Chondrocyte (in vitro differentiated cells): ENCODE results near the gene RRAD. TPM values are rescaled to one million over a fixed set of nuclear protein-coding genes. Genes with fewer than 3 reads are reported as not detected.

Source experiments
- DNase-seq: peaks from one replicate; pipeline ENCODE4 v3.0.0; 2021; ENCODE audit warnings: mixed read lengths, low spot score
- H3K27ac Mint-ChIP-seq: one replicate; pipeline ENCODE4 v1.8.0; 2021; ENCODE audit warnings: mild to moderate bottlenecking, moderate library complexity, mixed read lengths; ENCODE audit not compliant: unreplicated experiment
- H3K27me3 Mint-ChIP-seq: 2 replicates; pipeline ENCODE4 v1.8.0; 2021; ENCODE audit warnings: low read depth, mixed read lengths
- H3K36me3 Mint-ChIP-seq: 2 replicates; pipeline ENCODE4 v1.8.0; 2021; ENCODE audit warnings: low read depth, mixed read lengths
- H3K4me1 Mint-ChIP-seq: 2 replicates; pipeline ENCODE4 v1.8.0; 2021; ENCODE audit warnings: low read depth, mild to moderate bottlenecking, mixed read lengths
- H3K4me3 Mint-ChIP-seq: one replicate; pipeline ENCODE4 v1.8.0; 2021; ENCODE audit warnings: mild to moderate bottlenecking, moderate library complexity, mixed read lengths; ENCODE audit not compliant: unreplicated experiment
- H3K9me3 Mint-ChIP-seq: 2 replicates; pipeline ENCODE4 v1.8.0; 2021; ENCODE audit warnings: low read depth, mixed read lengths
- CTCF ChIP-seq: fragments of 200-600 bp; sonication (generic); IDR thresholded peaks from 2 replicates; pipeline ENCODE4 v1.5.0; 2021; ENCODE audit warnings: antibody characterized with exemption, mild to moderate bottlenecking, moderate library complexity
- total RNA-seq: library from RNA; stranded (reverse); gene quantifications from 3 replicates; pipeline ENCODE4 v1.2.1, GENCODE V29; 2021

RRAD gene
- total RNA-seq, 1 donor from 2014 or later = 6.5 TPM

GRCh38 chr16:66934138-66934838 is 9.0 kb upstream of the RRAD start, which contains the start of gene CIAO2B:
Gene CIAO2B (minus strand): TSS chr16:66934402. CDS start chr16:66934364, 38 bp downstream.
- peak within 1 kb of the TSS; percentile 95 for H3K4me3 Mint-ChIP-seq
- peaks cover 40% of the 10 kb centered on the region for H3K4me1 Mint-ChIP-seq
- no peaks in the 10 kb centered on the region for H3K27me3 Mint-ChIP-seq
- no peak for DNase-seq
- peak; percentile 5 for TF ChIP-seq CTCF
- peaks cover 2% of the 10 kb centered on the region for H3K36me3 Mint-ChIP-seq
- peak within 1 kb of the TSS; percentile 88 for H3K27ac Mint-ChIP-seq
- no peaks in the 10 kb centered on the region for H3K9me3 Mint-ChIP-seq

DNA sequence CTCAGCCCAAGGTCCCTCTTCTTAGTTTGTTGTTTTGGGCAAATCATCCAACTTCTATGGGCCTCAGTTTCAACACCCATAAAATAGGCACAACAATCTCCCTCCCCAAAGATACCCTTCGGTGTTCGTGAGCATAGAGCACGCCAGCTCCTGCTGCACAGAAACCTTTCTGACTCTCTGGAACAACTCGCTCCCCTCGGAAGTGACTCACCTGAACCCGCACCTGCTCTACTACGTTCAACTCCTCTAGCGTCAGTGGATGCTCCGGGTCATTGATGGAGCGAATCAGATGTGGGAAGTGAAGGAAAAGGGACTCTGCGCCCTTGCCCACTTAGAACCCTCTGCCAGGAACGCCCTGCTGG is 8.4 kb upstream of the RRAD start:
- Mint-ChIP-seq H3K4me1 (peaks cover 40% of the 10 kb centered on the region), H3K4me3 (peak overlapping the region; percentile 95), H3K9me3 (no peaks in the 10 kb centered on the region), H3K27ac (peak overlapping the region; percentile 88), H3K27me3 (no peaks in the 10 kb centered on the region), H3K36me3 (peaks cover 2% of the 10 kb centered on the region)
- no peak for TF ChIP-seq CTCF
- DNase-seq = no peak

GRCh38 chr16:66932076-66932475 is 6.7 kb upstream of the RRAD start:
- no peaks in the 10 kb centered on the region for H3K9me3 Mint-ChIP-seq
- H3K36me3 Mint-ChIP-seq = peaks cover 2% of the 10 kb centered on the region
- H3K4me3 Mint-ChIP-seq = no peak overlapping the region
- H3K27me3 Mint-ChIP-seq = no peaks in the 10 kb centered on the region
- peaks cover 53% of the 10 kb centered on the region for H3K4me1 Mint-ChIP-seq
- H3K27ac Mint-ChIP-seq = no peak overlapping the region
- TF ChIP-seq CTCF = no peak
- no peak for DNase-seq

DNA sequence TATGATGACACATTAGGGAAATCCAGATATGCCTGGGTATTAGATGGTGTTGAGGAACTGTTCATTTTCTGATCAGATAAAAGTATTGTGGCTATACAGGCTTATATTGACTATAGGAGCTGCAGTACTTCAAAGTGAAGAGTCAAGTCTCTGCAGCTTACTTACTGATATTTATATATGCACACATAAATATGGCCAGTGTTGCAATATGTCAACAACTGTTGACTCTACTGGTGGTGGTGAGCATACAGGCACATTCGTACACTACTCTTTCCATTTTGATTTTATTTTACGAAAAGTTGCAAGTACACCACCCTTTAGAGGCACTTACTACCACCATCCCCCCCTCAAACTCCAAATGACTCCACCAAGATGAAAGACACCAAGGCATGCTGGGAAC is 6.3 kb upstream of the RRAD start:
- TF ChIP-seq CTCF = no peak
- Mint-ChIP-seq H3K36me3 (peaks cover 2% of the 10 kb centered on the region), H3K9me3 (no peaks in the 10 kb centered on the region), H3K4me1 (peaks cover 56% of the 10 kb centered on the region), H3K27me3 (no peaks in the 10 kb centered on the region), H3K4me3 (no peak overlapping the region), H3K27ac (no peak overlapping the region)
- DNase-seq = no peak

DNA sequence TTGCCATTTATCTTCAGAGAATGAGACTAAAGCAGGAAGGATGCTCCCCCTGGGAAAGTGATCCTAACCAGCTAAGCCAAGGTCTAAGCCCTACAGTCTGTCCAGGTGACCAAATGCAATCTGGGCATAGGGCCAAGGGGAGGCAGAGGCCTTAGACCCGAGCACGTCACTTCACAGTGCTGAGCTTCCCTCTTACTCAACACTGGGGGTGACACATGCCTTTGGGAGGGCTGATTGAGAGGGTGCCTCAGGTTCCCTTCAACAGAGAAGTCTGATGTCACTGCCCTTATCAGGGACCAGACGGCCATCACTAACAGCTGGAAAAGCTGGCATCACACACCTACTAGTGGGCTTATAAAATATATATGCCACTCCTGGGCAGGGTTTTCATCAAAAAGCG is 4.9 kb upstream of the RRAD start:
- Mint-ChIP-seq H3K27ac (no peak overlapping the region), H3K4me3 (no peak overlapping the region), H3K9me3 (no peaks in the 10 kb centered on the region), H3K27me3 (peaks cover 3% of the 10 kb centered on the region), H3K36me3 (peaks cover 2% of the 10 kb centered on the region), H3K4me1 (peaks cover 57% of the 10 kb centered on the region)
- TF ChIP-seq CTCF = no peak
- DNase-seq = no peak
